Vagina (tissue), 2 donors: ENCODE measurements around the gene C1orf146.

Experiments
- CTCF ChIP-seq, 3 experiments: fragments of 450-650 bp in 2 of 3; fragments of 200-600 bp in 1 of 3; sonication (generic) in 1 of 3; IDR thresholded peaks; one replicate each; pipeline ENCODE4 v1.5.1; 2017 to 2019; ENCODE audit warnings: antibody characterized with exemption in 3 of 3, mild to moderate bottlenecking in 2 of 3, moderate library complexity in 2 of 3
- POLR2A ChIP-seq, 2 donors: fragments of 450-650 bp; IDR thresholded peaks; one replicate each; pipeline ENCODE4 v1.6.1; 2017; ENCODE audit warnings: antibody characterized with exemption in 2 of 2, mild to moderate bottlenecking in 2 of 2, moderate library complexity in 2 of 2
- POLR2AphosphoS5 ChIP-seq, 2 donors: sonication (generic); formaldehyde crosslinking; IDR thresholded peaks; one replicate each; pipeline ENCODE4 v1.9.0; 2017; ENCODE audit warnings: antibody characterized with exemption in 2 of 2, mild to moderate bottlenecking in 2 of 2, low read depth in 1 of 2; ENCODE audit not compliant: insufficient read depth in 1 of 2

- no peak for TF ChIP-seq POLR2A (IDR thresholded peaks at IDR 0.05)
- no peak for TF ChIP-seq CTCF (IDR thresholded peaks at IDR 0.05)
- no peak for TF ChIP-seq POLR2AphosphoS5 (IDR thresholded peaks at IDR 0.05; ENCODE audit: insufficient read depth in 1 of 2, low read depth in 1 of 2)
Observed at GRCh38 chr1:92210701-92211100, 7.0 kb upstream of the C1orf146 start.
